Subcutaneous abdominal adipose tissue (tissue), 5 donors: Measurements from ENCODE around the gene CFAP298.
A peak's percentile ranks its signal among the peaks of the same experiment; 100 is the strongest.
"Not testable (repeated sequence)": the region's sequence is repeated elsewhere in the genome, so short reads cannot be mapped to it uniquely, and the experiment has no call there.

Experiments used
- H3K27ac ChIP-seq: one replicate; pipeline ENCODE4 v1.7.0; 2013; ENCODE audit warnings: low read depth, mild to moderate bottlenecking, inconsistent platforms, low read length, moderate library complexity
- H3K27me3 ChIP-seq, 5 donors: one replicate each; pipeline ENCODE4 v1.7.0; 2013; ENCODE audit warnings: low read length in 5 of 5, inconsistent platforms in 1 of 5; ENCODE audit not compliant: control insufficient read depth in 5 of 5, insufficient read depth in 4 of 5
- H3K36me3 ChIP-seq, 5 donors: one replicate each; pipeline ENCODE4 v1.7.0; 2013; ENCODE audit warnings: low read length in 5 of 5; ENCODE audit not compliant: control insufficient read depth in 5 of 5, insufficient read depth in 5 of 5
- H3K4me1 ChIP-seq, 5 donors: one replicate each; pipeline ENCODE4 v1.7.0; 2013; ENCODE audit warnings: low read length in 5 of 5, mild to moderate bottlenecking in 3 of 5, moderate library complexity in 1 of 5; ENCODE audit not compliant: control insufficient read depth in 5 of 5, insufficient read depth in 5 of 5
- H3K4me3 ChIP-seq, 5 donors: one replicate each; pipeline ENCODE4 v1.7.0; 2013; ENCODE audit warnings: low read length in 5 of 5, low read depth in 1 of 5
- H3K9ac ChIP-seq, 5 donors: one replicate each; pipeline ENCODE4 v1.7.0; 2013; ENCODE audit warnings: low read length in 5 of 5, mild to moderate bottlenecking in 4 of 5, moderate library complexity in 3 of 5
- H3K9me3 ChIP-seq, 5 donors: one replicate each; pipeline ENCODE4 v1.7.0; 2013; ENCODE audit warnings: low read length in 5 of 5; ENCODE audit not compliant: control insufficient read depth in 5 of 5
- donor health status: healthy.
- donor health status: healthy.
- donor health status: healthy.
- donor health status: healthy.
- donor health status: healthy.

The CFAP298 gene, protein sequence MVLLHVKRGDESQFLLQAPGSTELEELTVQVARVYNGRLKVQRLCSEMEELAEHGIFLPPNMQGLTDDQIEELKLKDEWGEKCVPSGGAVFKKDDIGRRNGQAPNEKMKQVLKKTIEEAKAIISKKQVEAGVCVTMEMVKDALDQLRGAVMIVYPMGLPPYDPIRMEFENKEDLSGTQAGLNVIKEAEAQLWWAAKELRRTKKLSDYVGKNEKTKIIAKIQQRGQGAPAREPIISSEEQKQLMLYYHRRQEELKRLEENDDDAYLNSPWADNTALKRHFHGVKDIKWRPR

DNA sequence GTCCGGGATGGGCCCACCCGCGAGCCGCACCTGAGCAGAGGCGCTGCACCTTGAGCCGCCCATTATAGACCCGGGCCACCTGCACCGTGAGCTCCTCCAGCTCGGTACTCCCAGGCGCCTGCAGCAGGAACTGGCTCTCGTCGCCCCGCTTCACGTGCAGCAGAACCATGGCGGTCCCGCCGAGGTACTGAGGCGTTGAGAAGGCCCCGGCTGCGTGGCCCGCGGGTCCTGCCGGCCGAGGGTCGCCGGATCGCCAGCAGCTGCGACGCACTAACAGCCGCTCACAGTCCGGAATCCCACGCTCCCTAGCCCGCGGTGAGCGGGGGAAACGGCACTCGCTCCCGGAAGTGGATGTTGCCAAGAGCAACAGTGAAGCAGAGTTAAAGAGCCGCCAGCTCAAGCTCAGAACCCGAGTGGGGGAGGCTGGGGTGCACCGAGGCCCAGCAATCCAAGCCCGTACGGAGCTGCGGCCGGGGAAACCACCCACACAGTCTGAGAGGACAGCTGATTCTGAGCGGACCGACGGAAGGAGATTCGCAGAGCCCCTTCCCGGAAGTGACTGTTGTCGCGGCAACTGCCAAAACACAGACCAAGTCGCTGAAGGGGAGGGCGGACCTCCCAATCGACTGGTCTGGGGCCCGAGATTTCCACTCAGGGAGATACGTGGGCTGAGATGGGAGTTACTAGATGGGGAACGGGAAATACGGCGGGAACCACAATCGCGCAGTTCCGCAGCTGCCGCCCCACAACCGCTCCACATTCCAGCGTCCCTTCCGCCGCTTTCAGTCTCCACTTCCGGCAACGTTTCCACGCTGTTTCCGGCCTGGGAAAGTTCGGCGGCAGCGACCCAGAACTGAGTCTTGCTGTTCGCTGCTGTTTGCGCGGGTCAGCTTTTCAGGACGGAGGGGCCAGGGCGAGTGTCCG lies at the start of gene CFAP298:
CFAP298 (minus strand) TSS at position 303 of the 924 bp plus-strand sequence; CDS start at position 169, 134 bp downstream.
- H3K27ac ChIP-seq = peak within 1 kb of the TSS; percentile 98
- peak within 1 kb of the TSS; percentile 87 to 97 (median 94) for H3K9ac ChIP-seq
- no peaks in the 10 kb centered on the region for H3K9me3 ChIP-seq
- H3K36me3 ChIP-seq = peaks cover 6 to 22% (median 12%) of the 10 kb centered on the region in 5 donors
- H3K4me3 ChIP-seq = peak within 1 kb of the TSS; percentile 87 to 97 (median 93)
- peaks cover 3 to 21% (median 17%) of the 10 kb centered on the region in 5 donors for H3K4me1 ChIP-seq
- H3K27me3 ChIP-seq = no peaks in the 10 kb centered on the region

DNA sequence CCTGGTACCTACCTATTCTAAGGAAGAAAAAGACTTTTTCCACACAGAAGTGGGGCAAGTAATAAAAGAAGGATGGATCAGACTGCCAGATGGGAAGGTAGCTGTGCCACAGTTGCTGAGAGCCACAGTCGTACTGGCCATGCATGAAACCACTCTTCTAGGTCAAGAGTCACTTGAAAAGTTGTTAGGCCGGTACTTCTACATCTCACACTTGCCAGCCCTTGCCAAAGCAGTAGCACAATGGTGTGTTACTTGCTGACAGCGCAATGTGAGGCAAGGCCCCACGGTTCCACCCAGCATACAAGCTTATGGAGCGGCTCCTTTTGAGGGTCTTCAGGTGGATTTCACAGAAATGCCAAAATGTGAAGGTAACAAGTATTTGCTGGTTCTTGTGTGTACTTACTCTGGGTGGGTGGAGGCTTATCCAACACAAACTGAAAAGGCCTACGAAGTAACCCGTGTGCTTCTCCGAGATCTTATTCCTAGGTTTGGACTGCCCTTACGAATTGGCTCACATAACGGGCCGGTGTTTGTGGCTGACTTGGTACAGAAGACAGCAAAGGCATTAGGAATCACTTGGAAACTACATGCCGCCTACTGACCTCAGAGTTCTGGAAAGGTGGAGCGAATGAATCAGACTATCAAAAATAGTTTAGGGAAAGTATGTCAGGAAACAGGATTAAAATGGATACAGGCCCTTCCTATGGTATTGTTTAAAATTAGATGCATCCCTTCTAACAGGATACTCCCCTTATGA lies 49.0 kb upstream of the CFAP298 start:
- H3K27me3 ChIP-seq, H3K9ac ChIP-seq, H3K4me3 ChIP-seq, H3K27ac ChIP-seq, H3K4me1 ChIP-seq: not testable (repeated sequence)
- Histone ChIP-seq H3K36me3 (peaks cover 36 to 78% (median 44%) of the 10 kb centered on the region in 5 donors), H3K9me3 (peaks cover 0 to 10% (median 0%) of the 10 kb centered on the region in 5 donors)

DNA sequence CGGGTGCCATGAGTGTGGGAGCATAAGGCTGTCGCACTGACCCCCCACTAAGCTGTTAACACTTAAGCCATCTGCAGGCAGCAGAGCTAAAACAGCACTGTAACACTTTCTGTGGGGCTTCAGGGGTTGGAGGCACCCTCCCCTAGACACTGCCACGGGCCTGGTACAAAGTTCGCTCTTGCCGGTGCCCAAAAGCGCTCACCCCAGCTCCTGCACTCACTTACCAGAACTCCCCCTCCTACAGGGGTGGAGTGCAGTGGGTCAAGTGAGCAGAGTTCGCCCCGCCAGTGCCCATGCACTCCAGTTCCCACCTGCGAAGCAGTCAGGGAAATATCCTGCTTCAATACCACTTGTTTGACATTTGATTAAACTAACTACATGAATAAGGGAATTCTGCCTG lies 46.3 kb upstream of the CFAP298 start:
- peaks cover 23 to 70% (median 27%) of the 10 kb centered on the region in 5 donors for H3K36me3 ChIP-seq
- H3K27me3 ChIP-seq = no peaks in the 10 kb centered on the region
- no peak overlapping the region for H3K4me3 ChIP-seq
- no peak overlapping the region for H3K27ac ChIP-seq
- no peak overlapping the region for H3K9ac ChIP-seq
- H3K4me1 ChIP-seq = no peaks in the 10 kb centered on the region
- no peaks in the 10 kb centered on the region for H3K9me3 ChIP-seq

DNA sequence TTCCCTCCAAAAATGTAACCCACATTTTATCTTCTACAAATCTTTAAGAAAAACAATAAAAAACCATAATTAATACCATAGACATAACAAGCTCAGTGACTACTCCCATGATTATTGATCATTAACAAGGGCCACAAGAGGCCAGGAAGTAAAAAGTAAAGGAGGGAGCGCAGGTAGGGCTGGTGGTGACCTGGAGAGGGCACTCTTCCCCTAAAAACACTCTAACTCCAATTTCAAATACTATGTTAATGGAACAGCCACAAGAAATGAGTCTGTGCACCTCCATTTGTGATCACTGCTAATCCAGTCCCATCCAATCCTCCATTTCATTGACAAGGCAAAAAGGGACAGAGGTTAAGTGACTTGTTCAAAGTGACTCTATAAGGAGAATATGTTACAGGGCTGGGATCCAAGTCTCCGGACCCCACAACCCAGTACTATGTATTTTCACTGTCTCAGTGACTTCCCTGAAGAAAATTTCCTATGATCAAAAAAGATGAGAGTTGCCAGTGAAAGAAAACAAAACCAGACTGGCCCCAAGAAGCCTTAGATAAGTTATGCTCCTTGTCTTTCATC lies 41.2 kb upstream of the CFAP298 start:
- Histone ChIP-seq H3K9ac (no peak overlapping the region), H3K36me3 (peaks cover 19 to 55% (median 28%) of the 10 kb centered on the region in 5 donors), H3K27me3 (no peaks in the 10 kb centered on the region), H3K27ac (no peak overlapping the region), H3K9me3 (no peaks in the 10 kb centered on the region), H3K4me3 (no peak overlapping the region), H3K4me1 (no peaks in the 10 kb centered on the region)

DNA sequence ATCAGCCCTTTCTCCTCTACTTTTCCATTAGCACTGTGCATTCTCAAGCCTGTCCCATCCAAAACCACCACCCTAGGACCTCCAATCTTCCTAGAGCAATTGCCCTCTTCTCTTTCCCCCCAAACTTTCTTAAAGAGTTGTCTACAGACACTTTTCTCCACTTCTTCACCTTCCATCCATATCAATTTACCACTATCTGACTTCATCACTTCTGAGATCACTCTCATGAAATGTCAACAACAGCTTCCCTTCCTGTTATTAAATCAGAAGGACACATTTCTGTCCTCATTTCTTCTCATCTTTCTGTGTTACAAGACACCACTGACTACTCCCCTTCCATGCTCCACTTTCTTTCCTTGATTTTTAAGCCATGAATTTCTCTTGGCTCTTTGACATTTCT lies 36.0 kb upstream of the CFAP298 start:
- Histone ChIP-seq H3K27ac (no peak overlapping the region), H3K4me1 (no peaks in the 10 kb centered on the region), H3K9me3 (no peaks in the 10 kb centered on the region), H3K4me3 (no peak overlapping the region), H3K27me3 (no peaks in the 10 kb centered on the region), H3K36me3 (peaks cover 25 to 60% (median 33%) of the 10 kb centered on the region in 5 donors), H3K9ac (no peak overlapping the region)

DNA sequence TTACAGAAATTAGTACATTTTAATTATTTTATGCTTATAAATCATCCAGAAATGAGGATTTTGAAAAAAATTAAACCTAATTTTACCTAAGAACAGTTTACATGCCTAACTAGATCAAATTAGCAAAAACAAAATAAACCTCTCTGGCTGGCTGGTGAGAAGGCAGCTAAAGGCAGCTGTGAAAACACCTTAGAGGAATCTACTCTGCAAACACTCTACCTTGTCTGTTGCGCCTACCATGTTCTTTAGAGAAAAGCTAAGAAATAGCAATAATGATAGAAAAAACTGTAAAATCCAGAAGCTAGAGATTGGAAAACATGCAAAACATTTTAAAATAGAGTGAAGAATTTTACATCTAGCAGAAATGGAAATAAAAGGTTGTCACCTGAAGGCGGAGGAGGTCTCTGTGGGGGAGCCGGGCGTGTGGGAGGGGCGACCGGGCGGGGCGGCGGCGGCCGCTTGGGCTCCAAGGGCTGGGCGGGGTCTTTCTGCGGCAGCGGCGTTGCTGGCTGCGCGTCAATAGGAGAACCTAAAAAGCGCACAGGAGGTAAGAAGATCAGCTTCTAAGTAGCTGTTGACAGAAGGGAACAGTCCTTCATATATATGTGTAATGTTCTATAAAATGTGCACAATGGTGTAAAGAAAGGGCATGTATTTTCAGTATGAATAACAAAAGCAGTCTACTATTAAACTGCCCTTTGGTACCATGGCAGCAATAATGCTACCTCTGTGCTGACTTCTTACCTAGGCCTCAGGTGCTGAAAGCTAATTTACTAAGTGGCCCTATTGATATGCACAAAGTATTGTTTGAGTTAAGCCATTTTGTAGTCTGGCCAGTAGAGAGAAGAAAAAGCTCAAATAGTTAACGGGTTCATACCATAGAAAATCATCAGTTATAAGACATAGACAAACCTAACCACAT lies 33.3 kb upstream of the CFAP298 start:
- Histone ChIP-seq H3K9me3 (no peaks in the 10 kb centered on the region), H3K9ac (no peak overlapping the region), H3K4me1 (no peaks in the 10 kb centered on the region), H3K27ac (no peak overlapping the region), H3K4me3 (no peak overlapping the region), H3K27me3 (no peaks in the 10 kb centered on the region), H3K36me3 (peaks cover 34 to 76% (median 44%) of the 10 kb centered on the region in 5 donors)

DNA sequence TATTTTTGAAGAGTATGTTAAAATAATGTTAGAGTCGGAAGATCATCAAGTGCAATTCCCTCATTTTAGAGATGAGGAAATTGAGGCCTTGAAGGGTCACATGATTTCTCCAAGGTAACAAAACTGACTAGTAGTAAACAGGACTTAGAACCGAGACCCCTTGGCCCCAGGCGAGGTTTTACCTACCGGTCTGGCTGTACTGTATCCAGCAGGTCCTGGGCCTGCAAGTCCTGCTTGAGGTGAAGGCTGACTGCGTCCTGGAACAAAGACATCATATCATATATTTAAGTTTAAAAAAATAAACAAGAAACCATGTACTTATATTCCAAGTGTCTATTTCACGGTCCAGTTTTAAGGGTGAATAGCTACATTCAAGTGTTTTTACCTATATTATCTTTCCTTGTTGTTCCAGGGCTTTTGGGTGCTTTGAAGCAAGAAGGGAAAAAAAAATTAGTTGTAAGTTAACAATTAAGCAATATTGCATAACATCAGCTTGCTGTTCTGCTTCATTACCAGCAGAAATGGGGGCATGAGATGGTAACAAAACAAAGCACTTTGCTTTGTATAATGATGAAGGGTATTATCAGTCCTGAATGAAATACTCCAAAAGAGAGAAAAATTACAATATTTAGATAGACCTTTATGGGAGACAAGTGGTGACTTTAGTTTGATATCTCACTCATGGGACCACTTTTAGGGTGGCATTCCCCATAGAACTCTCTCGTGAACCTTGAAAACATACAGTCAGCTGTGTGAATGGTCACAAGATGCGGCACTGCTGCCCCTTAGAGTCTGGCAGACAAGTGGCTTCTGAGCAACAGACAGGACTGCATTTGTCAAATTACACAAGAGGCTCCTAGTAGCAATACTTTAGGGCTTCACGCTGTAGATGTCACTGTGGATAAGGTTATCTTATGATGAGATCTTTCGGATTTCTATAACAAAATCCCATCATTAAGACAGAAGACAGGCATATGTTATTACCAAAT lies 29.8 kb upstream of the CFAP298 start:
- Histone ChIP-seq H3K9me3 (no peaks in the 10 kb centered on the region), H3K9ac (no peak overlapping the region), H3K4me3 (no peak overlapping the region), H3K27me3 (no peaks in the 10 kb centered on the region), H3K27ac (no peak overlapping the region), H3K36me3 (peaks cover 39 to 74% (median 48%) of the 10 kb centered on the region in 5 donors), H3K4me1 (no peaks in the 10 kb centered on the region)

DNA sequence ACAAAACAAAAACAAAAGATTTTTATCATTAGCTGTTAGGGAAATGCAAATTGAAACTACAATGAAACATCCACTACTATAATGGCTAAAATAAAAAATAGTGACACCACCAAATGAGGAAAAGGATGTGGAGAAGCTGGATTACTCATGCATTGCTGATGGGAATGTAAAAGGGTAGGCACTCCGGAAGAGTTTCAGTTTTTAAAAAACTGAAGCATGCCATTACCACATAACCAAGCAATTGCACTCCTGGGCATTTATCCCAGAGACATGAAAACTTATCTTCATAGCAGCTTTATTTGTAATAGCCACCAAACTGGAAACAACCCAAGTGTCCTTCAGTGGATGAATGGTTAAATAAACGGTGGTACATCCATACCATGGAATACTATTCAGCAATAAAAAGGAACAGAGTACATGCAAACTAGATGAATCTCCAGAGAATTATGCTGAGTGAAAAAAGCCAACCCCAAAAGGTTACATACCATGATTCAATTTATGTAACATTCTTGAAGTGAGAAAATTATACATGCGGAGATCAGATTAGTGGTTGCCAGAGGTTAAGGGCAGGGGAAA lies 14.5 kb upstream of the CFAP298 start:
- Histone ChIP-seq H3K27me3 (peaks cover 0 to 3% (median 0%) of the 10 kb centered on the region in 5 donors), H3K4me1 (no peaks in the 10 kb centered on the region), H3K9me3 (peaks cover 0 to 5% (median 2%) of the 10 kb centered on the region in 5 donors), H3K4me3 (no peak overlapping the region), H3K9ac (no peak overlapping the region), H3K27ac (no peak overlapping the region), H3K36me3 (peaks cover 15 to 22% (median 19%) of the 10 kb centered on the region in 5 donors)
